HepG2 (cell line): ENCODE data around the gene CISTR. TPM values are rescaled to one million over a fixed set of nuclear protein-coding genes. Genes with fewer than 3 reads are reported as not detected.

Experiments used
- ATAC-seq: fragments of 200-7000 bp; cut with Tn5 transposase; 3 replicates; pipeline ENCODE4 v1.9.1; 2020; ENCODE audit warnings: mild to moderate bottlenecking, moderate library complexity
- BruUV-seq: library from RNA; stranded (reverse); fragments of 400-500 nt; replicated peaks from 2 replicates; lab custom pipeline; 2021; lab: Mats Ljungman, UMichigan
- CTCF ChIA-PET: fragments of 300-600 bp; formaldehyde crosslinking; extraction: SDS; loops from one replicate; lab custom pipeline; 2021; ENCODE audit warnings: low total read pairs, inconsistent platforms, low intra/inter-chr PET ratio; lab: Yijun Ruan, JAX
- POLR2A ChIA-PET: fragments of 350-600 bp; sonication (Branson Sonifier 250); formaldehyde crosslinking; loops from one replicate; lab custom pipeline; 2020; ENCODE audit warnings: antibody characterized with exemption, inconsistent platforms; lab: Yijun Ruan, JAX
- DNase-seq: peaks from one replicate; pipeline ENCODE4 v3.0.0-alpha.2; 2015; ENCODE audit warnings: low spot score
- FAIRE-seq: peaks from 3 replicates; lab custom pipeline; 2011; peaks lifted over from hg19 to GRCh38; lab: Jason Lieb, UNC
- H2AFZ ChIP-seq: one replicate; pipeline ENCODE4 v1.6.1; 2011; ENCODE audit warnings: low read length, inconsistent platforms
- H3K27ac ChIP-seq: fragments of 300-600 bp; 3 replicates; pipeline ENCODE4 v1.8.0; 2011; ENCODE audit warnings: mixed run types, mild to moderate bottlenecking, mixed read lengths, low read length, inconsistent platforms; ENCODE audit not compliant: insufficient read depth; ENCODE audit errors: extremely low read length
- H3K27me3 ChIP-seq, 2 experiments: fragments of 200-600 bp in 1 of 2; 2 replicates in 1 of 2; 3 replicates in 1 of 2; pipeline versions ENCODE4 v1.6.0 to v1.8.0; 2011; ENCODE audit warnings: low read length in 2 of 2, mild to moderate bottlenecking in 2 of 2, moderate library complexity in 2 of 2, inconsistent platforms in 1 of 2; ENCODE audit not compliant: insufficient read depth in 2 of 2, control insufficient read depth in 1 of 2
- H3K36me3 ChIP-seq, 2 experiments: fragments of 200-600 bp in 1 of 2; replicated peaks in 1 of 2; 2 replicates in 1 of 2; 3 replicates in 1 of 2; pipeline versions ENCODE4 v1.5.1 to v1.8.0; 2011; ENCODE audit warnings: low read length in 2 of 2, inconsistent platforms in 1 of 2; ENCODE audit not compliant: insufficient read depth in 2 of 2, control insufficient read depth in 1 of 2
- H3K4me1 ChIP-seq: 2 replicates; pipeline ENCODE4 v1.5.1; 2012; ENCODE audit warnings: low read length, inconsistent platforms; ENCODE audit not compliant: insufficient read depth
- H3K4me2 ChIP-seq: 2 replicates; pipeline ENCODE4 v1.6.0; 2011; ENCODE audit warnings: low read depth, low read length, inconsistent platforms
- H3K4me3 ChIP-seq, 3 experiments: fragments of 200-600 bp in 1 of 3; sonication (generic), shearing (Covaris generic) in 1 of 3; replicated peaks in 1 of 3; 2 replicates each; pipeline ENCODE4 v1.5.1; 2011 to 2016; ENCODE audit warnings: low read length in 3 of 3, inconsistent platforms in 2 of 3, low read depth in 2 of 3, mild to moderate bottlenecking in 2 of 3, control low read depth in 1 of 3, mixed read lengths in 1 of 3; ENCODE audit not compliant: insufficient read depth in 1 of 3
- H3K79me2 ChIP-seq: one replicate; pipeline ENCODE4 v1.6.1; 2011; ENCODE audit warnings: low read length, inconsistent platforms; ENCODE audit not compliant: insufficient read depth
- H3K9ac ChIP-seq: 2 replicates; pipeline ENCODE4 v1.6.0; 2011; ENCODE audit warnings: mild to moderate bottlenecking, low read depth, low read length, inconsistent platforms; ENCODE audit not compliant: insufficient read depth
- H3K9me3 ChIP-seq: 2 replicates; pipeline ENCODE4 v1.5.1; 2012; ENCODE audit warnings: mild to moderate bottlenecking, low read length
- H4K20me1 ChIP-seq: 2 replicates; pipeline ENCODE4 v1.6.0; 2011; ENCODE audit warnings: inconsistent platforms, mild to moderate bottlenecking, low read length, moderate library complexity; ENCODE audit not compliant: insufficient read depth
- ATF1 ChIP-seq: IDR thresholded peaks from 2 replicates; pipeline ENCODE4 v1.6.1; 2016; ENCODE audit warnings: mild to moderate bottlenecking, control low read depth
- ATRX ChIP-seq: sonication (generic); formaldehyde crosslinking; IDR thresholded peaks from 2 replicates; pipeline ENCODE4 v1.4.0; 2020; ENCODE audit warnings: missing genetic modification reagents, borderline replicate concordance
- GFI1 ChIP-seq: sonication (generic); formaldehyde crosslinking; IDR thresholded peaks from 2 replicates; pipeline ENCODE4 v1.5.0; 2020; ENCODE audit warnings: missing genetic modification reagents, mild to moderate bottlenecking, borderline replicate concordance
- GTF2F1 ChIP-seq: fragments of 150-350 bp; IDR thresholded peaks from 2 replicates; pipeline ENCODE4 v1.6.1; 2014; ENCODE audit warnings: low read length
- MIER2 ChIP-seq: IDR thresholded peaks from 2 replicates; pipeline ENCODE4 v1.6.1; 2016; ENCODE audit warnings: missing biosample characterization, missing genetic modification reagents
- NR1H2 ChIP-seq: sonication (generic); formaldehyde crosslinking; IDR thresholded peaks from 2 replicates; pipeline ENCODE4 v1.8.1; 2022; ENCODE audit warnings: low read depth, missing genetic modification reagents, borderline replicate concordance
- NR2F1 ChIP-seq, 2 experiments: fragments of 450-650 bp in 1 of 2; formaldehyde crosslinking in 1 of 2; IDR thresholded peaks; 2 replicates each; pipeline versions ENCODE4 v1.5.0 to v1.6.1; 2016 to 2020; ENCODE audit warnings: mild to moderate bottlenecking in 1 of 2, missing compliant biosample characterization in 1 of 2, missing genetic modification reagents in 1 of 2, moderate library complexity in 1 of 2
- SNAPC4 ChIP-seq: sonication (generic); formaldehyde crosslinking; IDR thresholded peaks from 2 replicates; pipeline ENCODE4 v1.4.0; 2020; ENCODE audit warnings: mild to moderate bottlenecking, missing genetic modification reagents
- UBTF ChIP-seq: sonication (generic); formaldehyde crosslinking; IDR thresholded peaks from 2 replicates; pipeline ENCODE4 v1.4.0; 2020; ENCODE audit warnings: mild to moderate bottlenecking, missing genetic modification reagents
- ZNF562 ChIP-seq: sonication (generic); formaldehyde crosslinking; IDR thresholded peaks from 2 replicates; pipeline ENCODE4 v1.8.0; 2022; ENCODE audit warnings: missing genetic modification reagents, borderline replicate concordance
- ZNF563 ChIP-seq: sonication (generic); formaldehyde crosslinking; IDR thresholded peaks from 2 replicates; pipeline ENCODE4 v1.8.0; 2022; ENCODE audit warnings: mild to moderate bottlenecking, moderate library complexity, missing genetic modification reagents
- WGBS: methylation state at CpG from one replicate; pipeline ENCODE4 v1.1.6; 2017; ENCODE audit warnings: low lambda C conversion rate; 5-methylcytosine and 5-hydroxymethylcytosine counted together
- in situ Hi-C: cut with HindIII; loops from 2 replicates; pipeline ENCODE4 v1.10.0; 2017; ENCODE audit warnings: low pct_unique_long_range_greater_than_20kb; ENCODE audit not compliant: extremely low pct_ligation_motif_present
- intact Hi-C: fragments of 100-400 bp; cut with micrococcal nuclease; formaldehyde crosslinking; loops from one replicate; pipeline ENCODE4 v1.10.0; 2022; ENCODE audit not compliant: unreplicated experiment
- polyA plus RNA-seq, 8 experiments: library from polyadenylated mRNA; depleted of rRNA in 3 of 8; stranded (reverse) in 7 of 8; unstranded in 1 of 8; fragments of >200 nt; fragmentation: Illumina TruSeq in 4 of 8; extraction: Trizol in 4 of 8; gene quantifications; 2 replicates each; pipeline versions ENCODE4 v1.2.1 to v1.2.3, GENCODE V29; 2011 to 2016; ENCODE audit warnings: low read depth in 4 of 8, missing spikeins in 1 of 8, mixed read lengths in 1 of 8; ENCODE audit not compliant: insufficient read depth in 1 of 8
- total RNA-seq, 5 experiments: library from RNA; depleted of rRNA; stranded (reverse); fragments of >200 nt; fragmentation: Illumina TruSeq; extraction: Trizol; gene quantifications; 2 replicates each; pipeline ENCODE4 v1.2.3, GENCODE V29; 2016; ENCODE audit warnings: low read depth in 1 of 5

CISTR gene
- total and polyA plus RNA-seq, 2 of the 13 experiments (the other 11 are each of a cell fraction or from before 2014, with no cell fraction given), result not detected

GRCh38 chr12:53770281-53770680 is 18.5 kb upstream of the CISTR start:
- CTCF ChIA-PET, result no interaction called here
- no peaks in the 10 kb centered on the region for H4K20me1 ChIP-seq
- H3K27me3 ChIP-seq, result peaks cover 3 to 26% of the 10 kb centered on the region in 2 experiments; a peak in 3 of 5 replicates
- no peaks in the 10 kb centered on the region for H3K36me3 ChIP-seq
- TF ChIP-seq GTF2F1 (no peak), NR2F1 (CRISPR knock-in tag; IDR thresholded peaks at IDR 0.05) (no peak)
- DNase-seq (no peak), ATAC-seq (no peak), FAIRE-seq (no peak)
- H2AFZ ChIP-seq, result no peak overlapping the region
- H3K4me1 ChIP-seq, result no peaks in the 10 kb centered on the region
- in situ Hi-C loops (no loop called here), intact Hi-C loops (no loop called here)
- no peak overlapping the region for H3K27ac ChIP-seq
- H3K9me3 ChIP-seq, result no peaks in the 10 kb centered on the region
- no peak overlapping the region for H3K4me3 ChIP-seq
- no peak overlapping the region for H3K4me2 ChIP-seq
- POLR2A ChIA-PET, result no interaction called here
- no peaks in the 10 kb centered on the region for H3K79me2 ChIP-seq
- H3K9ac ChIP-seq, result no peak overlapping the region
- no TSS peak for BruUV-seq

- POLR2A ChIA-PET, result no interaction called here
- CTCF ChIA-PET, result interaction anchor here (2.2 to 2.3 kb wide), 2 partner anchors 192 to 220 kb away, joined by 13 to 20 read pairs; no protein-coding TSS in a partner anchor
- no peak for FAIRE-seq
- BruUV-seq, result no TSS peak
- in situ Hi-C loops (no loop called here), intact Hi-C loops (no loop called here)
- H3K4me1 ChIP-seq, result no peaks in the 10 kb centered on the region
- ATAC-seq, result no peak
- peaks cover 3 to 37% of the 10 kb centered on the region in 2 experiments; a peak in 3 of 5 replicates for H3K27me3 ChIP-seq
- no peak for DNase-seq
- no peak overlapping the region for H2AFZ ChIP-seq
- no peak overlapping the region for H3K4me3 ChIP-seq
- no peak overlapping the region for H3K9ac ChIP-seq
- H3K36me3 ChIP-seq, result no peaks in the 10 kb centered on the region
- no peaks in the 10 kb centered on the region for H3K9me3 ChIP-seq
- no peaks in the 10 kb centered on the region for H4K20me1 ChIP-seq
- WGBS, result 3% methylated on average over 3 of the region's 5 CpGs
- no peak overlapping the region for H3K27ac ChIP-seq
- H3K4me2 ChIP-seq, result no peak overlapping the region
- no peaks in the 10 kb centered on the region for H3K79me2 ChIP-seq
- no peak for TF ChIP-seq GFI1 (CRISPR knock-in tag)
- TF ChIP-seq ZNF563, result no peak
- TF ChIP-seq SNAPC4 (CRISPR knock-in tag), result no peak
- no peak for TF ChIP-seq ATRX (CRISPR knock-in tag)
- no peak for TF ChIP-seq MIER2 (CRISPR knock-in tag)
- no peak for TF ChIP-seq ATF1 (CRISPR knock-in tag)
- no peak for TF ChIP-seq UBTF (CRISPR knock-in tag)
- TF ChIP-seq NR1H2 (CRISPR knock-in tag), result no peak
- no peak for TF ChIP-seq ZNF562
These were observed 17.2 kb upstream of the CISTR start for GRCh38 chr12:53768976-53769375.
